GM18867 (cell line): ENCODE measurements around the gene ZCRB1.
A peak's percentile ranks its signal among the peaks of the same experiment; 100 is the strongest.
"Not testable (repeated sequence)": the region's sequence is repeated elsewhere in the genome, so short reads cannot be mapped to it uniquely, and the experiment has no call there.

Experiments
- ATAC-seq: cut with Tn5 transposase; IDR thresholded peaks from one replicate; pipeline ENCODE4 v1.9.1; 2021; ENCODE audit warnings: mild to moderate bottlenecking, moderate library complexity; ENCODE audit not compliant: unreplicated experiment

The ZCRB1 gene

GRCh38 chr12:42332301-42333285 is 6.7 kb upstream of the ZCRB1 start:
- peak; percentile 82 for ATAC-seq

- ATAC-seq, result not testable (repeated sequence)
Observed at GRCh38 chr12:42330097-42330496, 4.2 kb upstream of the ZCRB1 start.

GRCh38 chr12:42327227-42327590 is 1.3 kb upstream of the ZCRB1 start:
- ATAC-seq, result no peak

GRCh38 chr12:42326541-42327226 is 790 bp upstream of the ZCRB1 start:
- peak; percentile 30 for ATAC-seq

- ATAC-seq, result no peak
Observed at GRCh38 chr12:42325326-42325652, 605 bp downstream of the ZCRB1 start.

GRCh38 chr12:42323856-42324255 is 2.0 kb downstream of the ZCRB1 start:
- no peak for ATAC-seq

DNA sequence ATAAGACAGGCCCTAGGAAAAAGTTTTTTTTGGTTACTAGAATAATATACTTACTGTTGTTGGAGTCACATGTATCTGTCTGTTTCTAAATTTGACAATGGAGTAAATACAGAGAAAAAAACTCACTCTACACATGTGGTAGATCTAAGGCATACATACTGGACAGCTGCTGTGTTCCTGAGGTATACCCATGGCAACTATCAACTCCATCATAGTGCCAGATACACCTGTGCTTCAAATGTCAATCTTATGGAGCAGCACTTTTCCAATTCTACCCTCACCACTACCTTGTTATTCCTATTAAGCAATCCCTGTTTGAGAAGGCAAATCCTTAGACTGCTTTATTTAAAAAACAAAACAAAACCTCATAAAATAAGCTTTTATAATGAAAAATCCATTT is 3.3 kb downstream of the ZCRB1 start:
- ATAC-seq, result no peak

- no peak for ATAC-seq
Observed at GRCh38 chr12:42320796-42321195, 5.1 kb downstream of the ZCRB1 start.

GRCh38 chr12:42315108-42315507 is 10.8 kb downstream of the ZCRB1 start:
- ATAC-seq, result no peak

GRCh38 chr12:42309996-42310395 is 15.9 kb downstream of the ZCRB1 start:
- ATAC-seq, result no peak

- no peak for ATAC-seq
Observed at GRCh38 chr12:42308390-42308789, 17.5 kb downstream of the ZCRB1 start.

DNA sequence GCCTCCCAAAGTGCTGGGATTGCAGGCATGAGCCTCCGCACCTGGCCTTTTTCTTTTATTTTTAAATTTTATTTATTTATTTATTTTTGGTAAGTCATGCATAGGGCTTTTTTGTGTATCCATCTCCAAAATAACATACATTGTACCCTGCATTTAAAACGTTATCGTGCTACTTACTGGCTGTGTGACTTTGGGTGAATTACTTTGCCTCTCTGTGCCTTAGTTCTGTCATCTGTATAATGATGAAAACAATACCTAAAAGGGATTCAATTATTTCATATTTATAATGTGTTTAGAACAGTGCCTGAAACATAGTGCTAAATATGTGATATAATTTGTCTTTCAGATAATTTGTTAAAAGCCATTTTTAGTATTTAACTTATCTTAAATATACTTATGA is 19.6 kb downstream of the ZCRB1 start:
- ATAC-seq, result no peak

DNA sequence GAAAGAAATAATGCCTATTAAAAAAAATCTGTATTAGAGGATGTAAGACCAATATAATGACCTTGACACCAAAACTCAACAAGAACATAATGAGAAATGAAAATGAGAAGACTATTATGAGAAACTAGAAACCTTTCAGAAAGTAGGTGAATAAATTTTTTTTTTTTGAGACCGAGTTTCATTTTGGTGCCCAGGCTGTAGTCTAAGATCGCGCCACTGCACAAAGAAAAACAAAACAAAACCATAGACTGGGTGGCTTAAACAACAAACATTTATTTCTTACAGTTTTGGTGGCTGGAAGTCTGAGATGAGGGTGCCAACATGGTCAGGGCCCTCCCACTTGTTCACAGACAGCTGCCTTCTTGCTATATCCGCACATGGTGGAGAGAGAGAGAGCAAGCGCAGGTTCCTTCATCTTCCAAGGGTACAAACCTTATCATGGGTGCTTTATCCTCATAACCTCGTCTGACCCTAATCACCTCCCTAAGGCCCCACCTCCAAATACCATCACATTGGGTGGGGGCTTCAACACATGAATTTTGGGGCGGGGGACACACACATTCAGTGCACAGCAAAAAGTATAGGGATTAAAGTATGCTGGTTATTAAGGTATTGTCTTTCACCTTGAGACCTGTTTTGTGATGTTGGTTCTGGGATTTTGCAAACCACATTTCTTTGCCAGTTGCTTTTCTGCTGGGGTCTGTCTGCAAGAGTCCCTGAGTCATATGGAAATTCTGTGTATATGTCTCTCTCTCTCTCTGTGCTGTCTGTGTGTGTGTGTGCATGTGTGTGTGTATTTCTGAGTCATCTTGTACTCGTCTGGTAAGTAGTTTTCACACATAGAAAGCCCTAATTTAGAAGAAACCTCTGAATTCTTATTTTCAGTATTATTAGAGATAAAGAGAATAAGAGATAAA is 26.2 kb downstream of the ZCRB1 start:
- ATAC-seq, result peak; percentile 76

DNA sequence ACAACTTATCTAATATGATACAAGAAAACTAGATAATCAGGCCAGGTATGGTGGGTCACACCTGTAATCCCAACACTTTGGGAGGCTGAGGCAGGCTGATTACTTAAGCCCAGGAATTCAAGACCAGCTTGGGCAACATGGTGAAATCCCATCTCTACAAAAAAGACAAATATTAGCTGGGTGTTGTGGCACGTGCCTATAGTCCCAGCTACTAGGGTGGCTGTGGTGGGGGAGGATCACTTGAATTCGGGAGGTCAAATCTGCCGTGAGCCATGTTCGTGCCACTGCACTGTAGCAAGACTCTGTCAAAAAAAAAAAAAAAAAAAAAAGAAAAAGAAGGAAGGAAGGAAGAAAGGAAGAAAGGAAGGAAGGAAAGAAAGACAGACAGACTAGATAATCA is 27.0 kb downstream of the ZCRB1 start:
- ATAC-seq, result no peak

- ATAC-seq, result no peak
Observed at GRCh38 chr12:42296503-42297109, 29.3 kb downstream of the ZCRB1 start.

DNA sequence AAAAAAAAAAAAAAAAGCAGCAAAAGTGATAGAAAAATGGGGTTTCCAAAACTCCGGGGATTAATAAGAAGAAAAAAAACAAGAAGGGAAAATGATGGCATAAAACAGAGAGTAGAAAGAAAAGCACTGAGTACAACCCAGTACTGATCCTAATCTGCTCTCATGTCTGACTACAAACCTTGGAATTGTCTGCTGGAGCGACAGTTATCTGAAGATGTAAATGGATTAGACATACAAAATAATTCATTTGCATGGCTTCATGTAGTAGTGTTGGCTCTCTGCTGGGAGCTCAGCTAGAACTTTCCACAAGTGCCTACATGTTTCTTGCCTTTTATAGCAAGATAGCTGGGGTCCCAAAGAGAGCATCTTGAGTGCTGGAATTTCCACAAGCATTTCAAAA is 34.2 kb downstream of the ZCRB1 start:
- ATAC-seq, result no peak

GRCh38 chr12:42288544-42288943 is 37.4 kb downstream of the ZCRB1 start:
- no peak for ATAC-seq

GRCh38 chr12:42286741-42287140 is 39.2 kb downstream of the ZCRB1 start:
- ATAC-seq, result no peak

DNA sequence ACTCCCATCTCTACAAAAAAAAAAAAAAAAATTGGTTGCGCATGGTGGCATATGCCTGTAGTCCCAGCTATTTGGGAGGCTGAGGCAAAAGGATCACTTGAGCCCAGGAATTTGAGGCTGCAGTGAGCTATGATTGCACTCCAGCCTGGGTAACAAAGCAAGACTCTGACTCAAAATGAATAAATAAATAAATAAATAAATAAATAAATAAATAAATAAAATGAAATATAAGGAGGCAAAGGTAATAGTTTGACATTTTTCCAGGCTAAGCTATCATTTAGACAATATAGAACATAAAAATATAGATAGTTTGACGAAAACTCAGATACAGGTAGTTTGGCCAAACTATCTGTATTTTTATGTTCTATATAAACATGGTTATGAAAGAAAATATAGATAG is 40.5 kb downstream of the ZCRB1 start:
- ATAC-seq, result no peak

GRCh38 chr12:42284876-42285275 is 41.0 kb downstream of the ZCRB1 start:
- ATAC-seq, result no peak

- ATAC-seq, result no peak
Observed at GRCh38 chr12:42284157-42284556, 41.7 kb downstream of the ZCRB1 start.
